ENCODE measurements around the gene PRRC2C. TPM values are rescaled to one million over a fixed set of nuclear protein-coding genes. Genes with fewer than 3 reads are reported as not detected.
A peak's percentile ranks its signal among the peaks of the same experiment; 100 is the strongest.
"Not testable (repeated sequence)": the region's sequence is repeated elsewhere in the genome, so short reads cannot be mapped to it uniquely, and the experiment has no call there.

Gene PRRC2C
- total and polyA plus RNA-seq, 2 of the 13 experiments (the other 11 are each of a cell fraction or from before 2014, with no cell fraction given) = 46.2 to 57.0 TPM

GRCh38 chr1:171597203-171597602 is 111.9 kb downstream of the PRRC2C start:
- no peak overlapping the region for H2AFZ ChIP-seq (ENCODE audit: low read length)
- no peaks in the 10 kb centered on the region for H3K27me3 ChIP-seq (ENCODE audit: control insufficient read depth in 1 of 2, insufficient read depth in 2 of 2, low read length in 2 of 2)
- no peak overlapping the region for H3K27ac ChIP-seq (ENCODE audit: extremely low read length, insufficient read depth, low read length)
- WGBS (ENCODE audit: low lambda C conversion rate) = 59% methylated on average over 1 of the region's 1 CpG
- DNase-seq (ENCODE audit: low spot score) = no peak
- intact Hi-C loops (cut with micrococcal nuclease; ENCODE audit: unreplicated experiment) = no loop called here
- H3K4me3 ChIP-seq (replicated peaks in 1 of 3; ENCODE audit: insufficient read depth in 1 of 3, low read depth in 2 of 3, low read length in 3 of 3) = no peak overlapping the region
- H3K9ac ChIP-seq (ENCODE audit: insufficient read depth, low read depth, low read length) = no peak overlapping the region
- H3K9me3 ChIP-seq (ENCODE audit: low read length) = no peaks in the 10 kb centered on the region
- TF ChIP-seq, protein P1, sequence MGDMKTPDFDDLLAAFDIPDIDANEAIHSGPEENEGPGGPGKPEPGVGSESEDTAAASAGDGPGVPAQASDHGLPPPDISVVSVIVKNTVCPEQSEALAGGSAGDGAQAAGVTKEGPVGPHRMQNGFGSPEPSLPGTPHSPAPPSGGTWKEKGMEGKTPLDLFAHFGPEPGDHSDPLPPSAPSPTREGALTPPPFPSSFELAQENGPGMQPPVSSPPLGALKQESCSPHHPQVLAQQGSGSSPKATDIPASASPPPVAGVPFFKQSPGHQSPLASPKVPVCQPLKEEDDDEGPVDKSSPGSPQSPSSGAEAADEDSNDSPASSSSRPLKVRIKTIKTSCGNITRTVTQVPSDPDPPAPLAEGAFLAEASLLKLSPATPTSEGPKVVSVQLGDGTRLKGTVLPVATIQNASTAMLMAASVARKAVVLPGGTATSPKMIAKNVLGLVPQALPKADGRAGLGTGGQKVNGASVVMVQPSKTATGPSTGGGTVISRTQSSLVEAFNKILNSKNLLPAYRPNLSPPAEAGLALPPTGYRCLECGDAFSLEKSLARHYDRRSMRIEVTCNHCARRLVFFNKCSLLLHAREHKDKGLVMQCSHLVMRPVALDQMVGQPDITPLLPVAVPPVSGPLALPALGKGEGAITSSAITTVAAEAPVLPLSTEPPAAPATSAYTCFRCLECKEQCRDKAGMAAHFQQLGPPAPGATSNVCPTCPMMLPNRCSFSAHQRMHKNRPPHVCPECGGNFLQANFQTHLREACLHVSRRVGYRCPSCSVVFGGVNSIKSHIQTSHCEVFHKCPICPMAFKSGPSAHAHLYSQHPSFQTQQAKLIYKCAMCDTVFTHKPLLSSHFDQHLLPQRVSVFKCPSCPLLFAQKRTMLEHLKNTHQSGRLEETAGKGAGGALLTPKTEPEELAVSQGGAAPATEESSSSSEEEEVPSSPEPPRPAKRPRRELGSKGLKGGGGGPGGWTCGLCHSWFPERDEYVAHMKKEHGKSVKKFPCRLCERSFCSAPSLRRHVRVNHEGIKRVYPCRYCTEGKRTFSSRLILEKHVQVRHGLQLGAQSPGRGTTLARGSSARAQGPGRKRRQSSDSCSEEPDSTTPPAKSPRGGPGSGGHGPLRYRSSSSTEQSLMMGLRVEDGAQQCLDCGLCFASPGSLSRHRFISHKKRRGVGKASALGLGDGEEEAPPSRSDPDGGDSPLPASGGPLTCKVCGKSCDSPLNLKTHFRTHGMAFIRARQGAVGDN (CRISPR knock-in tag; IDR thresholded peaks at IDR 0.05) = no peak
- TF ChIP-seq JUN (CRISPR knock-in tag; IDR thresholded peaks at IDR 0.05) (no peak), IRF2 (CRISPR knock-in tag; IDR thresholded peaks at IDR 0.05) (no peak), ZNF143 (CRISPR knock-in tag; IDR thresholded peaks at IDR 0.05) (no peak), FOXJ3 (CRISPR knock-in tag; IDR thresholded peaks at IDR 0.05; ENCODE audit: borderline replicate concordance) (no peak)
- in situ Hi-C loops (cut with HindIII; ENCODE audit: extremely low pct_ligation_motif_present, low pct_unique_long_range_greater_than_20kb) = no loop called here
- no peak for FAIRE-seq
- ChIA-PET POLR2A (no interaction called here), CTCF (ENCODE audit: low intra/inter-chr PET ratio, low total read pairs) (no interaction called here)
- no peaks in the 10 kb centered on the region for H3K4me1 ChIP-seq (ENCODE audit: insufficient read depth, low read length)
- H3K36me3 ChIP-seq (replicated peaks in 1 of 2; ENCODE audit: control insufficient read depth in 1 of 2, insufficient read depth in 2 of 2, low read length in 2 of 2) = peaks cover under 1 to 4% of the 10 kb centered on the region in 2 experiments; a peak in 2 of 5 replicates
- no peak overlapping the region for H3K4me2 ChIP-seq (ENCODE audit: low read depth, low read length)
- peak; percentile 14; the same call in 1 of the 3 replicates for ATAC-seq
- no TSS peak for BruUV-seq (replicated peaks)
- no peaks in the 10 kb centered on the region for H4K20me1 ChIP-seq (ENCODE audit: insufficient read depth, low read length)
- H3K79me2 ChIP-seq (ENCODE audit: insufficient read depth, low read length) = no peaks in the 10 kb centered on the region

GRCh38 chr1:171600310-171600709 is 115.0 kb downstream of the PRRC2C start:
- H3K36me3 ChIP-seq (replicated peaks in 1 of 2; ENCODE audit: control insufficient read depth in 1 of 2, insufficient read depth in 2 of 2, low read length in 2 of 2); FAIRE-seq; H3K4me2 ChIP-seq (ENCODE audit: low read depth, low read length); BruUV-seq (replicated peaks); H3K4me3 ChIP-seq (replicated peaks in 1 of 3; ENCODE audit: insufficient read depth in 1 of 3, low read depth in 2 of 3, low read length in 3 of 3); H3K9ac ChIP-seq (ENCODE audit: insufficient read depth, low read depth, low read length); H3K4me1 ChIP-seq (ENCODE audit: insufficient read depth, low read length); H2AFZ ChIP-seq (ENCODE audit: low read length); H4K20me1 ChIP-seq (ENCODE audit: insufficient read depth, low read length); H3K27ac ChIP-seq (ENCODE audit: extremely low read length, insufficient read depth, low read length); POLR2A ChIA-PET; in situ Hi-C loops (cut with HindIII; ENCODE audit: extremely low pct_ligation_motif_present, low pct_unique_long_range_greater_than_20kb); H3K79me2 ChIP-seq (ENCODE audit: insufficient read depth, low read length); H3K27me3 ChIP-seq (ENCODE audit: control insufficient read depth in 1 of 2, insufficient read depth in 2 of 2, low read length in 2 of 2); ATAC-seq; DNase-seq (ENCODE audit: low spot score); H3K9me3 ChIP-seq (ENCODE audit: low read length); CTCF ChIA-PET (ENCODE audit: low intra/inter-chr PET ratio, low total read pairs); intact Hi-C loops (cut with micrococcal nuclease; ENCODE audit: unreplicated experiment): not testable (repeated sequence)
- 56% methylated on average over 2 of the region's 2 CpGs for WGBS (ENCODE audit: low lambda C conversion rate)

All from HepG2 (cell line).